OCI-LY1 (cell line): ENCODE measurements around the gene PCBP3.

ENCODE experiments used
- CTCF ChIP-seq: fragments of 200-600 bp; sonication (generic), shearing (Covaris generic); IDR thresholded peaks from 2 replicates; pipeline ENCODE4 v1.5.1; 2017; ENCODE audit warnings: mild to moderate bottlenecking, antibody characterized with exemption, low read length, moderate library complexity, mixed read lengths
- EZH2 ChIP-seq: fragments of 200-600 bp; sonication (generic), shearing (Covaris generic); IDR thresholded peaks from 2 replicates; pipeline ENCODE4 v1.8.0; 2017; ENCODE audit warnings: borderline replicate concordance, mixed run types, mild to moderate bottlenecking, antibody characterized with exemption, low read length, moderate library complexity, mixed read lengths

GRCh38 chr21:45954921-45955320 lies 311.4 kb downstream of the PCBP3 start:
- TF ChIP-seq CTCF (no peak), EZH2 (no peak)
